Lower leg skin (tissue), 4 donors: ENCODE measurements around the gene VRK3. TPM values are rescaled to one million over a fixed set of nuclear protein-coding genes. Genes with fewer than 3 reads are reported as not detected.
A peak's percentile ranks its signal among the peaks of the same experiment; 100 is the strongest.

Experiments
- DNase-seq, 2 donors: peaks; one replicate each; pipeline ENCODE4 v3.0.0-alpha.2; 2019; ENCODE audit warnings: low spot score in 2 of 2
- H3K4me3 ChIP-seq: fragments of 200-600 bp; sonication (generic); 2 replicates; pipeline ENCODE4 v1.5.1; 2017; ENCODE audit warnings: mild to moderate bottlenecking, low read depth; ENCODE audit not compliant: poor library complexity, severe bottlenecking
- POLR2A ChIP-seq, 2 donors: fragments of 450-650 bp; IDR thresholded peaks; one replicate each; pipeline ENCODE4 v1.6.1; 2016 to 2017; ENCODE audit warnings: antibody characterized with exemption in 2 of 2, mild to moderate bottlenecking in 1 of 2, moderate library complexity in 1 of 2
- WGBS, 2 donors: methylation state at CpG; one replicate each; pipeline ENCODE4 v1.1.5; 2018; 5-methylcytosine and 5-hydroxymethylcytosine counted together
- intact Hi-C: fragments of 100-400 bp; cut with DNase I; formaldehyde crosslinking; loops from one replicate; pipeline ENCODE4 v1.15.0; 2023; ENCODE audit warnings: low total_unique reads
- total RNA-seq, 4 donors: library from RNA; depleted of rRNA; stranded (reverse); fragments of >200 nt; gene quantifications; one replicate each; pipeline ENCODE4 v1.1.0, GENCODE V29; 2016
- TF ChIP-seq, protein P1 (sequence below), 3 donors: fragments of 450-650 bp; IDR thresholded peaks; one replicate each; pipeline ENCODE4 v1.5.1; 2016; ENCODE audit warnings: antibody characterized with exemption in 3 of 3, mild to moderate bottlenecking in 3 of 3, moderate library complexity in 2 of 3

The VRK3 gene
- total RNA-seq, 4 donors from 2014 or later, result 16.6 to 56.4 (median 29.7) TPM

DNA sequence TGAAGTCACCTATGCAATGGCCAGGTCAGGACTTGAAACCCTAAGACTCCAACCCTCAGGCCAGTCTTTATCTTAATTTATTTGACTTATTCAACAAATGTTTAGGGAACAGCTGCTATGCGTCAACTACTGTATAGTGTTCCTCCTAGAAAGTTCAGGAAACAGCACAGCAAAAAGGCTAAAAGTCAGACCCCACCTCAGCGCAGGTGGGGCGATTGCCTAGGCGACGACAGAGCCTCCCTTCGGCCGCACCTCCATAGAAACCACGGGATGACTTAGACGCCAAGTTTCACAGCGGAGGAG, 502 bp downstream of the VRK3 start:
- 0% methylated on average over 8 to 10 of the region's 10 CpGs for WGBS, 2 donors
- no peak for TF ChIP-seq POLR2A (IDR thresholded peaks at IDR 0.05)
- TF ChIP-seq, protein P1, sequence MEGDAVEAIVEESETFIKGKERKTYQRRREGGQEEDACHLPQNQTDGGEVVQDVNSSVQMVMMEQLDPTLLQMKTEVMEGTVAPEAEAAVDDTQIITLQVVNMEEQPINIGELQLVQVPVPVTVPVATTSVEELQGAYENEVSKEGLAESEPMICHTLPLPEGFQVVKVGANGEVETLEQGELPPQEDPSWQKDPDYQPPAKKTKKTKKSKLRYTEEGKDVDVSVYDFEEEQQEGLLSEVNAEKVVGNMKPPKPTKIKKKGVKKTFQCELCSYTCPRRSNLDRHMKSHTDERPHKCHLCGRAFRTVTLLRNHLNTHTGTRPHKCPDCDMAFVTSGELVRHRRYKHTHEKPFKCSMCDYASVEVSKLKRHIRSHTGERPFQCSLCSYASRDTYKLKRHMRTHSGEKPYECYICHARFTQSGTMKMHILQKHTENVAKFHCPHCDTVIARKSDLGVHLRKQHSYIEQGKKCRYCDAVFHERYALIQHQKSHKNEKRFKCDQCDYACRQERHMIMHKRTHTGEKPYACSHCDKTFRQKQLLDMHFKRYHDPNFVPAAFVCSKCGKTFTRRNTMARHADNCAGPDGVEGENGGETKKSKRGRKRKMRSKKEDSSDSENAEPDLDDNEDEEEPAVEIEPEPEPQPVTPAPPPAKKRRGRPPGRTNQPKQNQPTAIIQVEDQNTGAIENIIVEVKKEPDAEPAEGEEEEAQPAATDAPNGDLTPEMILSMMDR (IDR thresholded peaks at IDR 0.05), result no peak
- intact Hi-C loops, result no loop called here
- DNase-seq, result no peak
- H3K4me3 ChIP-seq, result peak overlapping the region; percentile 67

GRCh38 chr19:50022823-50023222, 2.3 kb downstream of the VRK3 start:
- no peak overlapping the region for H3K4me3 ChIP-seq
- TF ChIP-seq, protein P1 (IDR thresholded peaks at IDR 0.05), result no peak
- TF ChIP-seq POLR2A (IDR thresholded peaks at IDR 0.05), result no peak
- WGBS, 2 donors, result 81% methylated on average over 7 of the region's 7 CpGs
- intact Hi-C loops, result no loop called here
- DNase-seq, result no peak

- TF ChIP-seq, protein P1 (IDR thresholded peaks at IDR 0.05), result no peak
- TF ChIP-seq POLR2A (IDR thresholded peaks at IDR 0.05), result no peak
- intact Hi-C loops, result no loop called here
- 84% methylated on average over 6 of the region's 6 CpGs for WGBS, 2 donors
- H3K4me3 ChIP-seq, result no peak overlapping the region
- DNase-seq, result no peak
These were observed 4.7 kb downstream of the VRK3 start for GRCh38 chr19:50020481-50020880.

DNA sequence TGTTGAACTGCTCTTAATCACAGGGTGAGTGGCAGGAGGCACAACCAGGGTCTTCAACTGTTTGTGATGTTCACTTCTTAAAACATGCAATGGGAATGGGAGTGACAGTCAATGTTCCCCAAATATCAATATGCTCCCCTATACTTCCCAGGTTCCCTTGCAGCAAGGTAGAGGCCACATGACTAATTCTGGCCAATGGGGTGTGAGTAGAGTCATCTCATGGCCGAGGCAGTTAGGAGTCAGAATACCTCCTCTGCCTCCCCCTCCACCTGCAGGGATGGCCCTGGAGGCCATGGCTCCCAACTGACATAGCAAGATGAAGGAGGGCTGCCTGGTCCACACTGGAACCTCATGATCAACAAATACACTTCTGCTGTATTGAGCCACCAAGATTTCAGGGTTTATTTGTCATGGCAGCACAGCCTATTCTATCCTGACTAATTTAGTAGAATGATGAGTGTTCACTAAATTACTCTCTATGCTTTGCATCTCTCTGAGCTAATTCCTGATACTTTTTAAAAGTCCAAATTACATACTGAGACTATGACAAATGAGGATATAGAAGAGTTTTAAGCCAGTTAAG, 8.9 kb downstream of the VRK3 start:
- TF ChIP-seq POLR2A (IDR thresholded peaks at IDR 0.05), result no peak
- TF ChIP-seq, protein P1 (IDR thresholded peaks at IDR 0.05), result no peak
- 79 to 94% methylated on average over 1 of the region's 1 CpG for WGBS, 2 donors
- H3K4me3 ChIP-seq, result no peak overlapping the region
- no peak for DNase-seq
- intact Hi-C loops, result no loop called here

- no peak for DNase-seq
- no peak overlapping the region for H3K4me3 ChIP-seq
- 69 to 71% methylated on average over 10 of the region's 10 CpGs for WGBS, 2 donors
- intact Hi-C loops, result no loop called here
- TF ChIP-seq, protein P1 (IDR thresholded peaks at IDR 0.05), result no peak
- no peak for TF ChIP-seq POLR2A (IDR thresholded peaks at IDR 0.05)
These were observed 16.6 kb downstream of the VRK3 start for GRCh38 chr19:50008532-50008931.

DNA sequence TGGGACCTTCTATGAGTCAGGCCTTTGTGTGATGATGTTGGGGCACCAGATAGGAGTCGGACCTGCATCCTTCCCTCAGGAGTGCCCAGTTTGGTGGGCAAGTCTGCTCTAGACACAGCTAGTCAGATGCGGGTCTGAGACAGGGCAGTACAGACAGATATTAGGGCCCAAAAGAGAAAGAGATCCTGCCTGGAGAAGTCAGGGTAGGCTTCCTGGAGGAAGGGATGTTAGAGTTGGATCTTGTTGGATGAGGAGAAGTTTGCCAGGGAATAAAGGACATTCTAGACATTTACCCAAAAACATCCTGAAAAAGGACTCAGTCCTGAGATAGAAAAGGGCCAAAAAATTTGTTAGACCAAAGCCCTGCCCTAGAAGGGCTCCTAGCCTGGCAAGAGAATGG, 17.2 kb downstream of the VRK3 start:
- intact Hi-C loops, result no loop called here
- TF ChIP-seq, protein P1 (IDR thresholded peaks at IDR 0.05), result no peak
- no peak for TF ChIP-seq POLR2A (IDR thresholded peaks at IDR 0.05)
- no peak overlapping the region for H3K4me3 ChIP-seq
- WGBS, 2 donors, result 93 to 97% methylated on average over 2 of the region's 2 CpGs
- DNase-seq, result no peak
